ENCODE measurements around the gene SLC22A23. TPM values are rescaled to one million over a fixed set of nuclear protein-coding genes. Genes with fewer than 3 reads are reported as not detected.

SLC22A23 gene
- total and polyA plus RNA-seq, 2 donors (not counting 1 experiment from before 2014, with no cell fraction given): 0.18 to 1.4 TPM

- no peak overlapping the region for H3K4me3 Mint-ChIP-seq
- H3K27me3 Mint-ChIP-seq: peaks cover 21% of the 10 kb centered on the region
- no peak overlapping the region for H3K4me3 ChIP-seq (ENCODE audit: control extremely low read depth in 1 of 5, extremely low read depth in 1 of 5, insufficient read depth in 1 of 5, low read depth in 2 of 5, low read length in 4 of 5)
- H3K9me3 Mint-ChIP-seq (ENCODE audit: insufficient read depth): no peaks in the 10 kb centered on the region
- ATAC-seq (ENCODE audit: low read depth): no peak
- 69% methylated on average over 11 of the region's 11 CpGs for WGBS (ENCODE audit: insufficient coverage)
- H4K20me1 ChIP-seq (ENCODE audit: control insufficient read depth, insufficient read depth, low read length, poor library complexity, severe bottlenecking): no peaks in the 10 kb centered on the region
- DNase-seq: no peak
- H3K79me2 ChIP-seq (ENCODE audit: control insufficient read depth, insufficient read depth, low read length): no peaks in the 10 kb centered on the region
- no peak overlapping the region for H3K9ac ChIP-seq (ENCODE audit: low read length)
- no peak for TF ChIP-seq EZH2 (IDR thresholded peaks at IDR 0.05; ENCODE audit: borderline replicate concordance, insufficient read depth, low read depth, low read length, poor library complexity, severe bottlenecking)
- no peak for TF ChIP-seq CTCF (IDR thresholded peaks at IDR 0.05)
- no peak overlapping the region for H3K27ac Mint-ChIP-seq
- peaks cover 0 to 10% (median 0%) of the 10 kb centered on the region in 3 donors for H3K9me3 ChIP-seq (ENCODE audit: control extremely low read depth in 1 of 3, control insufficient read depth in 2 of 3, insufficient read depth in 1 of 3, low read length in 2 of 3)
- no peak overlapping the region for H3K4me2 ChIP-seq (replicated peaks; ENCODE audit: low read depth, low read length, poor library complexity, severe bottlenecking)
- intact Hi-C loops (cut with micrococcal nuclease): no loop called here
- H3K27me3 ChIP-seq (replicated peaks in 1 of 4; ENCODE audit: control extremely low read depth in 1 of 4, control insufficient read depth in 3 of 4, insufficient read depth in 4 of 4, low read length in 3 of 4): peaks cover 0 to 10% (median 0%) of the 10 kb centered on the region in 4 experiments
- H2AFZ ChIP-seq (ENCODE audit: insufficient read depth, low read depth, low read length, poor library complexity, severe bottlenecking): no peak overlapping the region
- H3K4me1 ChIP-seq (ENCODE audit: control insufficient read depth in 2 of 2, insufficient read depth in 2 of 2, low read length in 2 of 2): no peaks in the 10 kb centered on the region
- ChIA-PET CTCF (no interaction called here), POLR2A (no interaction called here)
- H3K4me1 Mint-ChIP-seq: no peaks in the 10 kb centered on the region
- H3K36me3 ChIP-seq (replicated peaks in 1 of 2; ENCODE audit: control extremely low read depth in 1 of 2, control insufficient read depth in 1 of 2, extremely low read depth in 1 of 2, insufficient read depth in 2 of 2, low read length in 1 of 2): no peaks in the 10 kb centered on the region
- no peak overlapping the region for H3K27ac ChIP-seq (ENCODE audit: low read length in 2 of 2)
These were observed 147.3 kb downstream of the SLC22A23 start for GRCh38 chr6:3309391-3310050.

- Histone ChIP-seq H3K9me3 (ENCODE audit: control extremely low read depth in 1 of 3, control insufficient read depth in 2 of 3, insufficient read depth in 1 of 3, low read length in 2 of 3) (peaks cover 0 to 15% (median 0%) of the 10 kb centered on the region in 3 donors), H3K4me1 (ENCODE audit: control insufficient read depth in 2 of 2, insufficient read depth in 2 of 2, low read length in 2 of 2) (no peaks in the 10 kb centered on the region), H3K4me2 (replicated peaks; ENCODE audit: low read depth, low read length, poor library complexity, severe bottlenecking) (no peak overlapping the region), H3K36me3 (replicated peaks in 1 of 2; ENCODE audit: control extremely low read depth in 1 of 2, control insufficient read depth in 1 of 2, extremely low read depth in 1 of 2, insufficient read depth in 2 of 2, low read length in 1 of 2) (no peaks in the 10 kb centered on the region), H3K9ac (ENCODE audit: low read length) (no peak overlapping the region), H3K79me2 (ENCODE audit: control insufficient read depth, insufficient read depth, low read length) (no peaks in the 10 kb centered on the region), H4K20me1 (ENCODE audit: control insufficient read depth, insufficient read depth, low read length, poor library complexity, severe bottlenecking) (no peaks in the 10 kb centered on the region), H3K4me3 (ENCODE audit: control extremely low read depth in 1 of 5, extremely low read depth in 1 of 5, insufficient read depth in 1 of 5, low read depth in 2 of 5, low read length in 4 of 5) (no peak overlapping the region), H3K27ac (ENCODE audit: low read length in 2 of 2) (no peak overlapping the region), H3K27me3 (replicated peaks in 1 of 4; ENCODE audit: control extremely low read depth in 1 of 4, control insufficient read depth in 3 of 4, insufficient read depth in 4 of 4, low read length in 3 of 4) (peaks cover 0 to 14% (median 0%) of the 10 kb centered on the region in 4 experiments), H2AFZ (ENCODE audit: insufficient read depth, low read depth, low read length, poor library complexity, severe bottlenecking) (no peak overlapping the region)
- TF ChIP-seq CTCF (IDR thresholded peaks at IDR 0.05) (no peak), EZH2 (IDR thresholded peaks at IDR 0.05; ENCODE audit: borderline replicate concordance, insufficient read depth, low read depth, low read length, poor library complexity, severe bottlenecking) (no peak)
- ChIA-PET CTCF (no interaction called here), POLR2A (no interaction called here)
- intact Hi-C loops (cut with micrococcal nuclease): no loop called here
- Mint-ChIP-seq H3K4me1 (no peaks in the 10 kb centered on the region), H3K4me3 (no peak overlapping the region), H3K9me3 (ENCODE audit: insufficient read depth) (no peaks in the 10 kb centered on the region), H3K27ac (no peak overlapping the region), H3K27me3 (peaks cover 30% of the 10 kb centered on the region)
- no peak for ATAC-seq (ENCODE audit: low read depth)
- DNase-seq: no peak
- 85% methylated on average over 7 of the region's 10 CpGs for WGBS (ENCODE audit: insufficient coverage)
These were observed 148.7 kb downstream of the SLC22A23 start for GRCh38 chr6:3308106-3308505.
